HG03108 (cell line): ENCODE results near the gene KIRREL3.

ENCODE experiments used
- ATAC-seq: cut with Tn5 transposase; IDR thresholded peaks from one replicate; pipeline ENCODE4 v1.9.1; 2021; ENCODE audit warnings: moderate library complexity; ENCODE audit not compliant: unreplicated experiment

KIRREL3 gene

GRCh38 chr11:126432065-126432461, 568.5 kb downstream of the KIRREL3 start:
- ATAC-seq: no peak

- no peak for ATAC-seq
These were observed 569.0 kb downstream of the KIRREL3 start for GRCh38 chr11:126431401-126432064.

GRCh38 chr11:126430581-126431335, 569.8 kb downstream of the KIRREL3 start:
- no peak for ATAC-seq

- ATAC-seq: peak; percentile 87
These were observed 573.5 kb downstream of the KIRREL3 start for GRCh38 chr11:126426820-126427749.

- ATAC-seq: no peak
These were observed 574.5 kb downstream of the KIRREL3 start for GRCh38 chr11:126426106-126426505.

GRCh38 chr11:126424471-126425039, 576.0 kb downstream of the KIRREL3 start:
- ATAC-seq: no peak

GRCh38 chr11:126423743-126424142, 576.8 kb downstream of the KIRREL3 start:
- ATAC-seq: no peak

GRCh38 chr11:126423154-126423553, 577.4 kb downstream of the KIRREL3 start:
- no peak for ATAC-seq

- ATAC-seq: no peak
These were observed 578.1 kb downstream of the KIRREL3 start for GRCh38 chr11:126422446-126422845.

- ATAC-seq: no peak
These were observed 579.3 kb downstream of the KIRREL3 start for GRCh38 chr11:126421271-126421671.

- ATAC-seq: no peak
These were observed 579.8 kb downstream of the KIRREL3 start for GRCh38 chr11:126420698-126421256.

GRCh38 chr11:126419801-126420697, 580.5 kb downstream of the KIRREL3 start:
- peak; percentile 87 for ATAC-seq

GRCh38 chr11:126418887-126419286, 581.7 kb downstream of the KIRREL3 start:
- ATAC-seq: no peak

- no peak for ATAC-seq
These were observed 583.3 kb downstream of the KIRREL3 start for GRCh38 chr11:126417091-126417862.

GRCh38 chr11:126416542-126417090, 584.0 kb downstream of the KIRREL3 start:
- peak; percentile 57 for ATAC-seq

GRCh38 chr11:126415669-126416420, 584.7 kb downstream of the KIRREL3 start:
- no peak for ATAC-seq

GRCh38 chr11:126415128-126415527, 585.4 kb downstream of the KIRREL3 start:
- no peak for ATAC-seq

GRCh38 chr11:126414615-126415014, 586.0 kb downstream of the KIRREL3 start:
- no peak for ATAC-seq
